DMS53 treated with DMSO at 0.1 percent for 48 hours (cell line): ENCODE data around the gene SIRT5.

Experiments used
- DNase-seq: peaks from one replicate; lab custom pipeline; 2025; ENCODE audit not compliant: unreplicated experiment; lab: John Stamatoyannopoulos, UW

SIRT5 gene

DNA sequence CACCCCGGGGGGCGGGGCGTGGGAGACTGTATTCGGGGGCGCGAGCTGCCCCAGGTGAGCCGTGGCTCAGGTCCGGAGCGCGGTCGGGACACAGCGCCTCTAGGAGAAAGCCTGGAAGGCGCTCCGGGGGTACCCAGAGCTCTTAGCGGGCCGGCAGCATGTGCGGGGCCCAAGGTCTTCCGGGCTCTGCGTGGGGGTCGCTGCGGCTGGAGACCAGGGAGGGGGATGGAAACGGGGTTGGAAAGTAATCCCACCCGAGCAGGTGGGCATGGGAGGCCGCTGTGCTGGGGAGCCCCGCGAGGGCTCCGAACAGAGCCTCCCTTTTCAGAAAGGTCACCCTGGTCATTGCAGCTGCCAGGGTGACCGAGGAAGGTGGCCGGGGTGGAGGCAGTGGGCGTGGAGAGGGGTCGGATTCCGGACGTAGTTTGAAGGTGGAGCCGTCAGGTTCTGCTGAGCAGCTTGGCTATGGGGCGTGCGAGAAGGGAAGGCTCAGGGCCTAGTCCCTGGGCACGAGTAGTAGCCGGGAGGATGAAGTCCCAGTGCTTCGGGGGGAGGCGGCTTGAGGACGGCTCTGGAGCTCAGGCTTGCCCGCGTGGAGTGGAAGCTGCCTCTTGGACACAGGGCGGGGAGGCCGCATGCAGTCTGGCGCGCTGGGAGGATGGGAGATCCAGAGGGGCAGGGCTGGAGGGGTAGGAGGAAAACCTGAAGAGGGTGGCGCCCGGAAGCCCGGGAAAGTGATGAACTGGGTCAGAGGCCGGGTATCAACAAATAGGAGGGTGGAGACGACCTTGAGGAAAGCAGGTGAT, at the start of gene SIRT5:
TSS of gene SIRT5 (plus strand) at position 31 of the 806 bp plus-strand sequence. CDS start 9,510 bp downstream, outside the sequence.
- DNase-seq: peak; percentile 95

- peak; percentile 37 for DNase-seq
Observed at GRCh38 chr6:13524801-13525508, 49.4 kb upstream of the SIRT5 start.

DNA sequence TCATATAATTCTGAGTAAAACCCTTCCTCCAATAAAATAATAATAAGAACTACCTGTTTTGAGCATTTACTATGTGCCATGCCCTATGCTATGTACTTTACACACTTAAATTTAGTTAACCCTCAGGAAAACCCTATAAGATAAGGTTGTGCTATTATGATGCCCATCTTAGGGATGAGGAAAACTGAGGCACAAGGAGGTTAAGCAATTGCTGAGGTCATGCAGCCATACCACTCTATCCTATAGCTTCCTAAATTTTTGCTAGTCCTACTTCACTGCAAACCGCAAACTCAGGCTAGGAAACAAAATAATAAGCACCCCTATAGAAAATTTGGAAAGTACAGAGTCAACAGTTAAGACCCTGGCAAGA, 48.1 kb upstream of the SIRT5 start:
- DNase-seq: no peak

- DNase-seq: peak; percentile 92
Observed at GRCh38 chr6:13526727-13527670, 47.4 kb upstream of the SIRT5 start.

GRCh38 chr6:13527671-13528056, 46.7 kb upstream of the SIRT5 start:
- no peak for DNase-seq

DNA sequence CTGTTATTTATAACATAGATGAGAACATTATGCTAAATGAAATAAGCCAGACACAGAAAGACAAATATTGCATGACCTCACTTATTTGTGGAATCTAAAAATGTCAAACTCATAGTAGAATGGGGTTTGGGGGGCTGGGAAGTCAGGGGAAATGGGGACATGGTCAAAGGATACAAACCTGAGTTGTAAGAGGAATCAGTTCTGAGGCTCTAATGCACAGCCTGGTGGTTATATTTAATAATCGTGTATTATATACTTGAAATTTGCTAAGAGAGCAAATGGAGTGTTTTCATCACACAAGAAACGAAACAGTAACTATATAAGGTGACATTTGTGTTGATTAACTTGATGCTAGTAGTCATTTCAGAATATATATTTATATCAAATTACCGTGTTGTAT, 46.2 kb upstream of the SIRT5 start:
- no peak for DNase-seq

- no peak for DNase-seq
Observed at GRCh38 chr6:13528777-13529343, 45.5 kb upstream of the SIRT5 start.

- DNase-seq: no peak
Observed at GRCh38 chr6:13531956-13532355, 42.4 kb upstream of the SIRT5 start.

DNA sequence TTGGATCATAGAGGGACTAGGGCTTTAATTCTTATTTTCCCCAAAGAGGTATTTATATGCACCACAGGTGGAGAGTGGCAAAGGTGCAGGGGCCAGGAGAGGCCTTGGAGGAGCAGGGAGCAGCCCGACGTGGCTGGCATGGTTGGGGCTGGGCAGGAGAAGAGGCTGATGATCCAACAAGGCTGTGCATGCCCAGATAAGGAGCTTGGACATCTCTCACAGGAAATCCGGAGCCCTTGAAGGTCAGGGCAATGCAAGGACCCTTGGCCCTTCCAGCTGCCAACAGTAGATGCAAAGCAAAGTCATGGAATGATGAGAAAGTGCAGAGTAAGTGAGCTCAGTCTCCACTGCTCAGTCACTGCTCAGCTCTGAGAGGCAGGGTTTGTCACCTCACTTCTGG, 39.9 kb upstream of the SIRT5 start:
- DNase-seq: no peak

DNA sequence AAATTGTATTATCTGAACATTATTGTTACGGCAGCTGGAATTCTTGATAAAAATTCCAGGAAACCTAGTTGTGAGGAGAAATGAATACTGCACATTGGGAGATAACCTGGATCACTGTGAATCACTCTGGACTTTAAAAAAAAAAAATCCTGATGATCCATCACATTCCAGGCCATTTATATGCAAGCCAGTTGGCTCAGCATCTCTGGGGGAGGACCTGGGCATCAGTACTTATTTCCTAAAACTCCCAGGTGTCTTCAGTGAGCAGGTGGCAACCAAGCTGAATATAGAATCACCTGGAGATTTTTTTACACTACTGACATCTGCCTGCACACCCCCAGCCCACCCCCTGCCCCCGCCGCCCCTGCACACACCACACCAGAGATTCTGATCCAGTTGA, 39.1 kb upstream of the SIRT5 start:
- DNase-seq: no peak

GRCh38 chr6:13536796-13537526, 37.4 kb upstream of the SIRT5 start:
- DNase-seq: no peak

- DNase-seq: no peak
Observed at GRCh38 chr6:13537527-13537897, 36.9 kb upstream of the SIRT5 start.

- DNase-seq: no peak
Observed at GRCh38 chr6:13538084-13538483, 36.3 kb upstream of the SIRT5 start.

DNA sequence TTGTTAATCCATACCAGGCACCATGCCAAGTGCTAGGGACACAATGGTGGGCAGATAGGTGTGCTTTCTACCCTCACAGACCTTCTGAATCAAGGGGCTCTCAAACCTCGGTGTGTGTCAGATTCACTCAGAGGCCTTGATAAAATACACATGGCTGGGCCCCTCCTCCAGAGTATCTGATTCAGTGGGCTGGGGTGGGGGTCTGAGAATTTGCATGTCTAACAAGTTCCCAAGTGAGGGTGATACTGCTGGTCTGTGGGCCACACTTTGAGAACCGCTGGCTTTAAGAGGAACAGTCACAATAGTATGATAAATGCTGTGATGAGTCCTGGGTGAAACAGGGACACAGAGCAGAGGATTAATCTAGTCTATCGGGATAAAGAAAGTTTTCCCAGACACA, 35.8 kb upstream of the SIRT5 start:
- no peak for DNase-seq

GRCh38 chr6:13539572-13539971, 34.8 kb upstream of the SIRT5 start:
- DNase-seq: no peak

- no peak for DNase-seq
Observed at GRCh38 chr6:13541496-13541895, 32.9 kb upstream of the SIRT5 start.

GRCh38 chr6:13544454-13545186, 29.8 kb upstream of the SIRT5 start:
- no peak for DNase-seq

DNA sequence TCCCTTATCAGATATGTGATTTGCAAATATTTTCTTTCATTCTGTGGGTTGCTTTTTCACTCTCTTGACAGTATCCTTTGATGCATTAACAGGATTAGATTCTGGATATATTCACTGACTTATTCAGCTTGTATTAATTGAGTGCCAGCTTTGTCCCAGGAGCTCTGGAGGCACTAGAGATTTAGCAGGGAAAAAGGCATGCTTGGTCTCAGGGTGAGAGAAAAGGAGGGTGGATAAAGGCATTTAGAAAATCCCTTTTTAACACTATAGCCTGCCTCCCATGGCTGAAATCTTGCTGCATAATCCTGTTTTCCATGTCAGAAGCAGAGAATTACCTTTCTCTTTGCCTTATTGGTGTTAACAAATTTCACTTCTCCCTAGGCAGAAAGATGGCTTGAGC, 28.5 kb upstream of the SIRT5 start:
- DNase-seq: no peak

GRCh38 chr6:13548500-13549210, 25.7 kb upstream of the SIRT5 start:
- no peak for DNase-seq
